Stimulated activated CD8-positive, alpha-beta memory T cell treated with anti-CD3 and anti-CD28 coated beads, Interleukin-12 subunit alpha, Interleukin-12 subunit beta, amount 100 ng/mL, for 24 hours (primary cell): ENCODE data around the gene CDC42SE2.
A peak's percentile ranks its signal among the peaks of the same experiment; 100 is the strongest.
"Not testable (repeated sequence)": the region's sequence is repeated elsewhere in the genome, so short reads cannot be mapped to it uniquely, and the experiment has no call there.

Experiments
- DNase-seq: peaks from one replicate; pipeline ENCODE4 v3.0.0-alpha.2; 2020; ENCODE audit errors: extremely low read depth

CDC42SE2 gene

DNA sequence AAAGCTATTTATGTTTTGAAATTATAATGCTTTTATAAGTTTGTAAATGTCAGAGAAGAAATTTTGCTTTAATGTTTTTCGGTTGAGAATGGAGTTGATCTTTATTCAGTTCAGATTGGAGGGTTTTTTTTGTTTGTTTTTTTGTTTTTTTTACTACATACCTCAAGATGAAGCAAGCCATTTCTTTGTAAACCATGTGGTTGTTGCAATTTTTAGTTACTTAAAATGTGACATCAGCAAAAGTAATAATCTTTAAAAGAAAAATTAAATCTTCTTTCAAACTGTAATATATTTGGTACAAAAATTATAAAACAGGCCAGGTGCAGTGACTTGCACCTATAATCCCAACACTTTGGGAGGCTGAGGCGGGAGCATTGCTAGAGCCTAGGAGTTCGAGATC is 102.6 kb downstream of the CDC42SE2 start:
- no peak for DNase-seq

DNA sequence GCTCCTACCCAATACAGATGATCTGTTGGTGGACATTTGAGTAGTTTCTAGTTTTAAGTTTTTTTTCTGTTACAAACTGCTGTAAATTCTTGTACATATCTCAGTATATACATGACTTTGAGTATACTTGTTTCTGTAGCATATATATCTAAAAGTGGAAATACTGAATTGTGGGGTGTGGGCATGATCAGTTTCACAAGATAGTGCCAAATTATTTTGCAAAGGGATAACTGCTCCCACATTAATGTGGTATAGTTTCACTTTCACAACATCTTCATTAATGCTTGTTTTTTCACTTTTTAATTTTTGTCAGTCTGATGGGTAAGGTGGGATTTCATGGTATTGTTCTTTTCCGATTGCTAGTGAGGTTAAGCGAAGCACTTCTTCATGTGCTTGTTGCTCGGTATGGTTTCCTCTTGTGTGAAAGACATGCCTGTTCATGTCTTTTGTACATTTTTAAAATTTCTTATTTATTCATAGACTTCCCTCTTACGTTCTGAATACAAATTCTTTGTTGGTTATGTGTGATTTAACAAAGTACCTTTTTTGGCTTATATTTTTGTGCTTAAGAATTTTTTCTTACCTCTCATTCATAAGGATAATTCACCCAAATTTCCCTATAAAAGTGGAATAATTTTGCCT is 103.5 kb downstream of the CDC42SE2 start:
- no peak for DNase-seq

DNA sequence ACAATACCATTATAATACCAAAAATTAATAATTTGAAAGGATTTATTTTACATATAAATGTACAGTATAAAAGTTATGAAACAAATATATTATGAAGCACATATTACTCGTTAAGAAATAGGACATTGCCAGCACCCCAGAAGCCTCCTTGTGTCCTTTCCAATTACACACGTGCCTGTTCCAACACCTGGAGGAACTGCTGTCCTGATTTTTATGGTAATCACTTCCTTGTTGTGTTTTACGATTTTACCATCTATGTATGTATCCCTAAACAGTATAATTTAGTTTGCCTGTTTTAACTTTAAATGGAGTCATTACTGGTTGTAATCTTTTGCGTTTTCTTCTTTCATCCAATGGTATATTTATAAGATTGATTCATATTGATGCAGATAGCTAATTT is 105.0 kb downstream of the CDC42SE2 start:
- no peak for DNase-seq

DNA sequence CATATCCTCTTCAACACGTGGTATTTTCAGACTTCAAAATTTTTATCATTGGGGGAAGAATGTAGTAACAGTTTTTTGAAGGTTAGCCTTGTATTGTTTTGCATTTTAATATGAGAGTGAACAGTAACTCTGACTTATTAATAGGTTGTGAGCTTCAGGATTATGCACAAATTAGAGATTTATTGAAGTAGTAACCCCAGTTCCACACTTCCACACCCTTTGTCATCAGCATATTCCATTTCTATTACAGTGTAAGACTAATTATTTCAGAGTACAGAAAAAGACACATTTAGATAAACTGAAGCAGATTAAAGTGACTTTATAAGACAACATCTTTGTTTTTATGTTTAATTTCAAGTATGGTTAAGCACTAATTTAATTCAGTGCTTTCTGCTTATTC is 105.7 kb downstream of the CDC42SE2 start:
- no peak for DNase-seq

DNA sequence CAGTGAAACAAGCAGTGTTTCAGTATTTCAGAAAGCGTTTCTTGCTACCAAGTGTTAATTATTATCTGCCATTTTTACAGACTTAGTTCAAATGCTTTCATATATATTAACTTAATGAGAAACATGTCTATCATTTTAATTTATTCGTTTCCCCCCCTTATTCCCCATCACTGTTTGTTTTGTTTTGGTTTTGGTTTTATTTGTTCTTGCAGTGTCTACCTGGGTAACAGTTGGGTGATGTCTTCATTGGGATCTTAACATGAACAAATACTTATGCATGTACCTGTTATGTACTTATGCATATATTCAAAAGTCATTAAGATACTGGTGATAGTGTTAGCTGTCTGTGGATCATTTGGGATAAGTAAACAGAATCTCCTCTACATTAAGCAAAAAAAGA is 108.0 kb downstream of the CDC42SE2 start:
- no peak for DNase-seq

DNA sequence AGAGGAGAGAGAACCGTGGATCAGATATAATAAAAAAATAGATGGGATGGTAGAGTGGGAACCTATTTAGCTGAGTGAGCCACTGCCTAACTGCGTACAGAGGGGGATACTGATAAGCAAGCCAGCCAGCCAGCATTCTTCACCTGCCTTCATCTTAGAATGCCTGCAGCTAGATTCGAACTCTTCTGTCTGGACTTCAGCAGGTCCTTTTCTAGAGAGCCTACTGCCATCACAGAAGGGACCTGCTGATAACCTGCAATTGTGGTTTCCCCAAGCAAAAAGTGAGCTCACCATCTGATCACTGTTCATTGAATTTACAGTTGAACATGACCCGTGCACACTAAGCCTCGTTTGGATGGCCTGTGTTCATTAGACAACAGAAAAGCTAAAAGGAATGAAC is 109.4 kb downstream of the CDC42SE2 start:
- no peak for DNase-seq

DNA sequence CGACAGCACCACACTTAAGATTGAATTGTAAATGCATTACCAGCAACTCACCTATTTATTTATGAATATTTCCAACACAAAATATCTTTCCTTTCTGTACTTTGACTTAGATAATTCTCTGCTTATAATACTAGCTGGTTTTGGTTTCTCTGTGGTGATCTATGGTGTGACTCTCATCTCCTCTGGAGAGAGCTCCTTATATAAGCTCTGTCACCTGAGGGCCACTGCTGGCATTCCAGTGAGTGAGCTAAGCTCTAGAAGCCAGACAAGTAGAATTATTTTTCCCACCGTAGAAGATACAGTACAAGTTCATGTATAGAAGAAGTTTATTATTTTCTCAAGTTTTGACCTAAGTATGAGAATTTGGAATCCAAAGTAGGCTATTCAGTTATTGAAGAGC is 111.5 kb downstream of the CDC42SE2 start:
- no peak for DNase-seq

DNA sequence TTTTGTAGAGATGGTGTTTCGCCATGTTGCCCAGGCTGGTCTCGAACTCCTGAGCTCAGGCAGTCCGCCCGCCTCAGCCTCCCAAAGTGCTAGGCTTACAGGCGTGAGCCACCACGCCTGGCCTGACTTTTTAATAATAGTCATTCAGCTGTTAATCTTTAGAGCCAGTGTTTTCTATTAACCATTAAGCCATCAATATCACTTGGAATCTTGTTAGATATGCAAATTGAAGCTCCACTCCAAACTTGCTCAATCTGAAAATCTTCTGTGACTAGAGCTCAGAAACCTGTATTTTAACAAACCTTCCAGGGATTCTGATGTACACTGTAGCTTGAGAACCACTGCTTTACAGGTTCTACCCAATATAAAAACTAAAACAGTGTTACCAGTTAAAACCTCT is 113.5 kb downstream of the CDC42SE2 start:
- no peak for DNase-seq

DNA sequence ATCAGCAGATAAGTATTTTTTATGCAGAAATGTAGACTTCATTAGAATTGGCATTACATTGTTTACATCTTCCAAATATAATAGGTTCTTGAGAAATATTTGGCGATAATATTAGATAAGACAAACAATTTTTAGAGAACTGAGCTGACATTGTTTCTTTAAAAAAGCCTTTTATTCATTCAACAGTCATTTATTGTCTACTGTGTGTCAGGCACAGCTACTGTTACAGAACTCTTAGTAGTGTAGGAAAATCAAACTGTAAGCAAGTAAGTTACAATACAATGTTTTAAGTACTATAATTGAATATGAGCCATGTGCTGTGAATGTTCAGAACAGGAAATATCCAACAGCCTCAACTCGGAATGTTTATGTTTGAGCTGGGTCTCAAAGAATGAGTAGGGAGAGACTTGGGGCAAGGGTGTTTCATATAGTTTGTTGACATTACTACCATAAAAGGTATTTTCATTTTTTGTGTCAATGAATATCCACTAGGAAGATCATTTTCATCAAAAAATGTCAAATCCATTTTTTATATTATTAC is 114.0 kb downstream of the CDC42SE2 start:
- DNase-seq = no peak

DNA sequence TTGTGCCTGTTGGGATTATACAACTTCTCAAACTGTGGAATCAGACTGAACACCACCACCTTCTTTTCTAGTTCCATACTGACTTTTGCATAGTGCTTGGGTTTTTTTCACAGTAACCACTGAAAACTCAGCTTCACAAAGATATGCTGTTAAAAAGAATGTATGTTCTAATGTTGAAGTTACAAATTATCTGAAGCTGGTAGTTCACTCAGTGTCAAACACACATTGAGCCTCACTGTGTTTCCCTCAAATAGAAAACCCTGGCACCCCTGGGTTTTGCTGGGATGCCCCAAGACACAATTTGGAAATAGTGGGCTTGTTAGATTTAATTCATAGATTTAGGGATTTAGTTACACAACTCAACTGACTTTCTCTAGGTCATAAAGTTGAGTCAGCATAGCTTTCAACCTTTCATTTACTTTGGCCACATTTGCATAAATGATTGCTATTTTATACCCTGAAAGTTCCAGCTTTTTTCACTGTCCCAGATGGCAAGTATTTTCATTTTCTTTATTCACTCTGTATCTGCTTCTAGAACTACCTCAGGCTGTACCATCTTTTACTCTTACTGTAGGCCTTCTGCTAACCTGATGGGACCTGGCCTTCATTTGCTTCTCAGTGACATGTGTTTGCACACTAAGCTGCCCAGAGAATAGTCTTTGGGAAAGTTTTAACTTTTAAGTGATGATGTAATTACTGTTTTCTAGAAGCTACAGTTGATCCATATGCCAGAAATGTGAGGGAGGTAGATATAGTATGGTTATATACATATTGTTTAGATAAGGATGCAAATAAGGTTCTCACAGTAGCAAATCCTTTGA is 115.1 kb downstream of the CDC42SE2 start:
- DNase-seq = no peak

DNA sequence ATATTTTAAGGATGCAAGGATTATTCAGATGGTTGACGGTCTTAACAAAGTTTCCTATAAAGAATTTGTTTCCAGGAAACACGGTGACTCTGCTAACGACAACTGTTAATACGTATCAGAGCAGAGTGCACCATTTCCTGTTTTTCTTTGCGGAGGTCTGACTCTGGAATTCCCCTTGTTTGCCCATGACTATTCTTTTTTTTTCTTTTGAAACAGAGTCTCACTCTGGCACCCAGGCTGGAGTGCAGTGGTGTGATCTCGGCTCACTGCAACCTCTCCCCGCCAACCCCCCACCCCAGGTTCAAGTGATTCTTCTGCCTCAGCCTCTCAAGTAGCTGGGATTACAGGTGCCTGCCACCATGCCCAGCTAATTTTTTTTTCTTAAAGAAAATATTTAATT is 115.9 kb downstream of the CDC42SE2 start:
- DNase-seq = peak; percentile 20

DNA sequence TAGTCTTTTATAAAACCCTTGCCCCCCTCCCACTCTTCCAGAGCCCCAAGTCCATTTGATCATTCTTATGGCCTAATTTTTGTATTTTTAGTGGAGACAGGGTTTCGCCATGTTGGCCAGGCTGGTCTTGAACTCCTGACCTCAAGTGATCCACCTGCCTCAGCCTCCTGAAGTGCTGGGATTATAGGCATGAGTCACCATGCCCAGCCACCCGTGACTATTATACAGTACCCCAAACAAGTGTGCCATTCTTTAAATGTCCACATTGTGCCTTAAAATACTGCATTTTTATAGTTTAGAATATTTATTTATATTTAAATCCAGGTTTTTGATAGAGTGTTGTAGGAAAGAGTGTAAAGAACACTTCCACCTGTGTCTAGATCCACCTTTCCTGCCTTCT is 116.4 kb downstream of the CDC42SE2 start:
- DNase-seq = not testable (repeated sequence)

DNA sequence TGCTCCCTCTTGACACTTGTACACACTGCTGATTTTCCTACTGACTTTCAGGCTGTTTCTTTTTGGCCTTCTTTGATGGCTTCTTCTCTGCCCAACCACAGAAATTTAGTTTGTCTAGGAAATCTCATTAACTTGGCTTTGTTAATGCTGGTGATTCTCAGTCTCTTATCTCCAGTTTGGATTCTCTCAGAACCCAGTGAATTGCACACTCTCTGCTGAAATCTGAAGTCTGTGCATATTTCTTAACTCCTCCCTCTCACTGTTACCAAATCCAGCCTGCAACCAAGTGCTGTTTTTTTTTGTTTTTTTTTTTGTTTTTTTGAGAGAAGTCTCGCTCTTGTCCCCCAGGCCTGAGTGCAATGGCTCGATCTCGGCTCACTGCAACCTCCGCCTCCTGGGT is 117.2 kb downstream of the CDC42SE2 start:
- DNase-seq = no peak

DNA sequence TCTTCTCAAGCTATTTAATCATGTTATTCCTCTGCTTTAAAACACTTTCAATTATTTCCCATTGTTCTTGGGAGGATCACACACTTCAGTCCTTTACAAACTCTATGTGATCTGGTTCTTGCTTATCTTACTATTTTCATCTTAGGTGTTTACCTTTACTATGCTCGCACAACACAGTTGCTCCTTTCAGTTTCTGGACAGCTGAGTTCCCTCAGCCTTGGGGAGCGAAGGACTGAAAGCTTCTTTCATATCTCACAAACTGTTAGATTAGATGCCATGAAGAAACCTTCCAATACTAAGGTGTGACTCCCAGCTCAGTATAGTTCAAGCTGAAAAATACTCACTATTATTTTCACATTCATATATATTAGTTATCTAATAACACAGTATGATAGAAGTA is 117.9 kb downstream of the CDC42SE2 start:
- no peak for DNase-seq

DNA sequence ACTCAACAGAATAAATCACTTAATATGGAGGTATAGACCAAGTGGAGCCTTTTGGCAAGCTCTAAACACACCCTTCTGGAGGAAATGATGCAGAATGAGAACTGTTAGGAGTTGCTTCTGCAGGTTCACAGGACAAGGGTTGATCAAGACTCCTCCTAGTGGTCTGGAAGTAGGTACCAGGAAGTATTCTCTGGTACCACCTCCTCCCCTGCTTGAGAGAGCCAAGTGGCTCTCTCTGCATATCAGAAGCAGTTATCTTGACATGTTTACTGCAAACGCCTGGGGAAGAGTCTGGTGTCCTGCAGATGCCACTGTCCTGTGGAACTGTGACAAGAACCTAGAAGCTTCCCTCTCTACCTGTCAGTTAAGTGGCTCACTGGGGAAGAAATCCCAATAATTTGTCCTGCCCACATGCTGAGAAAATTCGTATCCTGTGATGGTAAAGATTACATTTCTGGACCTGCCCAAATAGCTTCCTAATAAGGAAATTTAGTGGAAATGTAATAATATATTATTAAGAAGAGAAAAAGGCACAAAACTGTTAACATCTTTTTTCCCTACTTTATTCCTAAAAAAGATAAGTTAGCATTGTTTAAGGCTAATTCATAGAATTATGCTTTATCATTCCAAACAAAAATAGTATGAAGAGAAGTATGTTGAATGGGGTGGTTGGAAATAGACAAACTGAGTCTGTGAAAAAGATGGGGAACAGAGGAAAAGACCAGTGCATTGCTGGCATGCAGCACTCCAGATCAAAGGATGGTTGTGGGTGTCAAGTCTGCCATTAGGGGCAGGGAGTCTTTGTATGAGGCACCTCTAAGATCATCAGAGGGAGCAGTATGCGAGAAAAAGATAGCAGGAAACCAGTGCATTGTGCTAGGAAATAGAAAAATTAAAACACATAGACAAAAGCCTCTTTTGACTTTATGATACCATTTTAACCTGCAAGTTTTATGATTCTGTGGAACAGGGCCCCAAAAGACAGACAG is 118.8 kb downstream of the CDC42SE2 start:
- no peak for DNase-seq

DNA sequence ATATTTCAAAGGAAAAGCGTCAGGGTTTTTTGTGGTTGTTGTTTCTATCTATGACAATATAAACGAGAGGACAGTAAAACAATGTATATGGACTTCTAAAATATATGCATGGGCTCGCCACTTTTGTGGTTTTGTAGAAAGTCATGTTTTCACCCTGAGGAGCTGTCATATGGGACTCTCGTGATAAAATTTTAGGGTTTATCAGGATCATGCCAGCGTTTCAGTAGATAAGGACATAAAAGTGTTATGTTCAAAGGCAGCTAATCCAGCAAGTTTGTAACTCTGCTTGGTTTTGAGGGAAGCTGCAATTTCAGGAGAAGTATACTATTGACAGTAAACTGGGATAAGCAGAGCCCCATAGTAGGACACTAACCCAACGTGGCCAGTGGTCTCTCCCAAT is 120.3 kb downstream of the CDC42SE2 start:
- no peak for DNase-seq

DNA sequence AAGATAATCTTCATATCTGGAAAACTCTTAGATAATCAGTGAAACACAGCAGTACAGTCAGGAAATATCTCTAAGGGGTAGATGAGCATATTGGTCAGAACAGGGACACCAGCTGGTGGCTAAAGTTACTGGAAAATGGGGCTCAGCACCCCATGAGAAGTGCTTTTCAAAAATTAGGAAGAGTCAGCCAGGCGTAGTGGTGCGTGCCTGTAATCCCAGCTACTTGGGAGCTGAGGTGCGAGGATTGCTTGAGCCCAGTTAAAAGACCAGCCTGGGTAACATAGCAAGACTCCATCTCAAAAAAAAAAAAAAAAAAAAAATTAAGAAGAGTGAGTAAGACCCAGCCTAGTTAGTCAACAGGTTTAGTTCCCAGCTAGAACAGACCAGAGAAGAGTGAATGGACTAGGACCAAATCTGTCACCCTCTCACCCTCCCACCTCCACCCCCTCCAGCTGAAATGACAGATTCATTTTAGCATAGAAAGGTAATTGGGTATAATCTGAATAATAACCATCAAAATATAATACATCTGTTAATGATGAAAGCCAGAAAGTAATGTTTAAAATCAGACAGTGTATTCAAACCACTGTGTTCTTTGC is 120.9 kb downstream of the CDC42SE2 start:
- DNase-seq = no peak

DNA sequence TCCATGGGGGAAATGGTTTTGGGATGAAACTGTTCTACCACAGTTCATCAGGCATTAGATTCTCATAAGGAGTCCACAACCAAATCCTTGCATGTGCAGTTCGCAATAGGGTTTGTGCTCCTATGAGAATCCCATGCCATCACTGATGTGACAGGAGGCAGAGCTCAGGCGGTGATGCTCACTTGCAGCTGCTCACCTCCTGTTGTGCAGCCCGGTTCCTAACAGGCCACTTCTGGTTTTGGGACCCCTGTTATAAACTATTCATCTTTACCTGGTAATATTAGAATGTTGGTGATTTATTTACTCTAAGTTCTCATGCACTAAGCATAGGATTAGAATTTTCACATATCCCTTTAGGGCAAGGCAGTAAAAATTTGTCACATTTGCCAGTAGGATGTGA is 122.3 kb downstream of the CDC42SE2 start:
- no peak for DNase-seq

DNA sequence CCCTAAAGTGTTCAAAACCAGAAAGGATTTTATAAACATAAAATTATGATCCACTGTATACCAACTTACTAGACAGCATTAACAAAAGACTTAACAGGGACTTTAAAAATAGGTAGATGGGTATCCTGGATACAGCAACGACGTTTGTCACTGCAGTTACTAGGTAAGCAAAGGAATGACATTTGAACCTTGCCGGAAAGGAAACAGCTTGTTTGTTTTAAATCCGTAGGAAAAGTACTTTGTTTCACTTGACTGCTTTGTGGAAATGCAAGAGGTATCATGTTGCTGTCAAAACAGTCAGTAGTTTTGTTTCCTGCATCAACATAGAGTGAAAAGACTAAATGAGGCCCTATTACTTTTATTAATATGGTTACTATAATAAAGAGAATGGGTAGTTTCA is 122.9 kb downstream of the CDC42SE2 start:
- no peak for DNase-seq

DNA sequence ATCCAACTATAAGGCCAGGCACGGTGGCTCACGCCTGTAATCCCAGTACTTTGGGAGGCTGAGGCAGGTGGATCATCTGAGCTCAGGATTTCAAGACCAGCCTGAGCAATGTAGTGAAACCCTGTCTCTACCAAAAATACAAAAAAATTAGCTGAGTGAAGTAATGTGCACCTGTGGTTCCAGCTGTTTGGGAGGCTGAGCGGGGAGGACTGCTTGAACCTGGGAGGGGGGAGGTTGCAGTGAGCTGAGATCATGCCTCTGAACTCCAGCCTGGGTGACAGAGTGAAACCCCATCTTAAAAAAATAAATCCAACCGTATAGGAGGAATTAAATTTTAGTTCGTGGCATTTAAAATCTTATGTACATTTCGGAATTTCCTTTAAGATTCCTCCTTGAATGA is 123.4 kb downstream of the CDC42SE2 start:
- DNase-seq = no peak

DNA sequence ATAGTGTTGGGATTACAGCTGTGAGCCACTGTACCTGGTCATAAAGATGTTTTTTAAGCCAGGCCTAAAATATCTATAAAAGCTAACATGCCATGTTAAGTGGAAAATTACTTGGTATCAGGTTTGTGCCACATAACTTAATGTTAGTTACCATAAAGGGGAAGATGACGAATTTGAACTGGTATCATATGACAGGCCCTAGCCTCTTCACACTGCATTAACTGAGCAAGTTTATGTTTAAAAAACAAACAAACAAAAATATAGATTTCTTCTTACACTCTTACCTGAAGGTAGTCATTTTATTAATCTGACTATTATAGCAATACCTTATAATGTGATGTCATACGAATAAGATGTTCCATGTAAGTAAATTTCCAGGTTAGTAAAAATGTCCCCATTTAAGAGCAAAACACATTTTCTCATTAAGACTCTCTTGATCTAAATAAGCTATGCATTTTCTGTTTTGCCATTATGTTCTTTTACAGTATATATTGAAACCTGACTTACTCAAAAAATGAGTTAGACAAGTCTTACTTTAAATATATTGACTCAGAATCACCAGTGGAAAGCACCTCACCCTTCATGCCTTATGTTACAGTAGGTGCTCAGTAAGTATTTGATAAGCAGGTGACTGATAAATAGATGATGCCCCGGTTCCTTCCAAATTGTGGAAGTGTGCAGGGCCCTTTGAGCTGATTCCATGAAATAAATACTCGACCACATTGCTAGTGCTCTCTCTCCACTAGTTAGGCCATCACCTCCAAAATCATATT is 125.4 kb downstream of the CDC42SE2 start:
- no peak for DNase-seq
